Smooth muscle cell (in vitro differentiated cells): ENCODE measurements around the gene SESTD1. TPM values are rescaled to one million over a fixed set of nuclear protein-coding genes. Genes with fewer than 3 reads are reported as not detected.

ENCODE experiments used
- DNase-seq: peaks from one replicate; lab custom pipeline; 2025; ENCODE audit not compliant: unreplicated experiment; lab: John Stamatoyannopoulos, UW
- H2AFZ ChIP-seq: fragments of 200-600 bp; sonication (generic); 2 replicates; pipeline ENCODE4 v1.6.0; 2016; ENCODE audit warnings: antibody characterized with exemption, low read depth, mild to moderate bottlenecking
- H3F3A ChIP-seq: fragments of 200-600 bp; sonication (generic); 2 replicates; pipeline ENCODE4 v1.6.0; 2017; ENCODE audit warnings: antibody characterized with exemption, low read depth
- H3K27ac ChIP-seq: fragments of 200-600 bp; sonication (generic); 2 replicates; pipeline ENCODE4 v1.5.1; 2016; ENCODE audit warnings: low read depth, mild to moderate bottlenecking
- H3K27me3 ChIP-seq: fragments of 200-600 bp; sonication (generic); 2 replicates; pipeline ENCODE4 v1.6.1; 2016; ENCODE audit warnings: low read depth, mild to moderate bottlenecking
- H3K36me3 ChIP-seq: fragments of 200-600 bp; sonication (generic); 2 replicates; pipeline ENCODE4 v1.5.1; 2016; ENCODE audit warnings: low read depth
- H3K4me1 ChIP-seq: fragments of 200-600 bp; sonication (generic); 2 replicates; pipeline ENCODE4 v1.5.1; 2016; ENCODE audit warnings: low read depth
- H3K4me2 ChIP-seq: fragments of 200-600 bp; sonication (generic); 2 replicates; pipeline ENCODE4 v1.6.0; 2016; ENCODE audit warnings: mild to moderate bottlenecking
- H3K4me3 ChIP-seq: fragments of 200-600 bp; sonication (generic); 2 replicates; pipeline ENCODE4 v1.5.1; 2016; ENCODE audit warnings: mild to moderate bottlenecking
- H3K79me2 ChIP-seq: fragments of 200-600 bp; sonication (generic); 2 replicates; pipeline ENCODE4 v1.6.0; 2016; ENCODE audit warnings: low read depth, mild to moderate bottlenecking
- H3K9ac ChIP-seq: fragments of 200-600 bp; sonication (generic); 2 replicates; pipeline ENCODE4 v1.6.0; 2016; ENCODE audit warnings: low read depth
- H3K9me3 ChIP-seq: fragments of 200-600 bp; sonication (generic); replicated peaks from 2 replicates; pipeline ENCODE4 v1.5.1; 2016; ENCODE audit warnings: low read depth
- H4K20me1 ChIP-seq: fragments of 200-600 bp; sonication (generic); 2 replicates; pipeline ENCODE4 v1.6.0; 2016; ENCODE audit warnings: low read depth
- WGBS: methylation state at CpG from one replicate; pipeline ENCODE4 v1.1.7; 2016; ENCODE audit warnings: low lambda C conversion rate; 5-methylcytosine and 5-hydroxymethylcytosine counted together
- polyA plus RNA-seq: library from polyadenylated mRNA; unstranded; fragments of >200 nt; fragmentation: Nextera tagmentation; extraction: Ambion mirVana; gene quantifications from 2 replicates; pipeline ENCODE4 v1.2.1, GENCODE V29; 2016
- total RNA-seq: library from RNA; depleted of rRNA; stranded (reverse); fragments of >200 nt; gene quantifications from 2 replicates; pipeline ENCODE4 v1.2.3, GENCODE V29; 2014
- TF ChIP-seq, protein P1 (sequence below): fragments of 200-600 bp; sonication (generic); IDR thresholded peaks from 2 replicates; pipeline ENCODE4 v1.5.1; 2017; ENCODE audit warnings: borderline replicate concordance, mild to moderate bottlenecking, antibody characterized with exemption; ENCODE audit not compliant: insufficient read depth, poor library complexity, severe bottlenecking

Gene SESTD1
- total and polyA plus RNA-seq, 2 experiments from 2014 or later: 29.1 to 82.3 TPM

DNA sequence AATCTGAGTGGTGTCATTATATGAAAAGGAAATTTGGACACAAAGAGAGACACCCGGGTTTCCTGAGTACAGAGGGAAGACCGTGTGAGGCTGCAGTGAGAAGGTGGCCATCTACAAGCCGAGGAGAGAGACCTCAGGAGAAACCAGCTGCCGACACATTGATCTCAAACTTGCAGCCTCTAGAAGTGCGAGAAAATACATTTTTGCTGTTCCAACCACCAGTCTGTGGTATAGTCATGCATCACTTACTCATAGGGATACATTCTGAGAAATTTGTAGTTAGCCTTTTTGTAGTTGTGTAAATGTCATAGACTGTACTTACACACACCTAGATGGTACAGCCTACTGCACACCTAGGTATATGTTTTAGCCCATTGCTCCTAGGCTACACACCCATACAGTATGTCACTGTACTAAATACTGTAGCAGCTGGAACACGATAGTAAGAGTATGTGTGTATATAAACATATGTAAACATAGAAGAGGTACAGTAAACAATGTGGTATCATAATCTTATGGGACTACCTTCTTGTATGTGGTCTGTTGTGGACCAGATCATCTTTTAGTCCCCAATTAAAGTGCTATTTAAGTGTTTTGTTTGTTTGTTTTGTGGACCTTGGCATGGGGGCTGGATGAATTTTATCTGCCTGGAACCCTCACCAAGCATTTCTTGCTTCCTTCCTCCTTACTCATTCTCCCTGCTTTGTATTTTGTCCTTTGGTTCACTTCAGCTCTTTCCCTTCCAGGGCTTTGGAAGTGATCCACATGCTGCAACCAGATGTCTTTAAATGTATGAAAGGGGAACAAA, 38.3 kb upstream of the SESTD1 start:
- 81% methylated on average over 6 of the region's 6 CpGs for WGBS
- H3K4me1 ChIP-seq: no peaks in the 10 kb centered on the region
- no peaks in the 10 kb centered on the region for H3K79me2 ChIP-seq

DNA sequence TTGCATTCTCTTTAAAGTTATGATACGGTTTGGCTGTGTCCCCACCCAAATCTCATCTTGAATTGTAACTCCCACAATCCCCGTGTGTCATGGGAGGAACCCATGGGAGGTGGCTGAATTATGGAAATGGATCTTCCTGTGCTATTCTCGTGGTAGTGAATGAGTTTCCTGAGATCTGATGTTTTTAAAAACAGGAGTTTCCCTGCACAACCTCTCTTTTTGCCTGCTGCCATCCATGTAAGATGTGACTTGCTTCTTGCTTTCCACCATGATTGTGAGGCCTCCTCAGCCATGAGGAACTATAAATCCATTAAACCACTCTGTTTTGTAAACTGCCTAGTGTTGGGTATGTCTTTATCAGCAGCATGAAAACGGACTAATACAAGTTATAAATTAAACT, 37.5 kb upstream of the SESTD1 start:
- no peak for DNase-seq
- Histone ChIP-seq H3K27ac (no peak overlapping the region), H3K4me3 (no peak overlapping the region), H3F3A (no peaks in the 10 kb centered on the region), H3K9me3 (no peaks in the 10 kb centered on the region), H3K4me2 (no peak overlapping the region), H3K79me2 (no peaks in the 10 kb centered on the region), H3K9ac (no peak overlapping the region), H4K20me1 (no peaks in the 10 kb centered on the region), H3K36me3 (no peaks in the 10 kb centered on the region), H3K27me3 (no peaks in the 10 kb centered on the region), H2AFZ (no peak overlapping the region), H3K4me1 (no peaks in the 10 kb centered on the region)
- WGBS: 87% methylated on average over 4 of the region's 4 CpGs
- TF ChIP-seq, protein P1, sequence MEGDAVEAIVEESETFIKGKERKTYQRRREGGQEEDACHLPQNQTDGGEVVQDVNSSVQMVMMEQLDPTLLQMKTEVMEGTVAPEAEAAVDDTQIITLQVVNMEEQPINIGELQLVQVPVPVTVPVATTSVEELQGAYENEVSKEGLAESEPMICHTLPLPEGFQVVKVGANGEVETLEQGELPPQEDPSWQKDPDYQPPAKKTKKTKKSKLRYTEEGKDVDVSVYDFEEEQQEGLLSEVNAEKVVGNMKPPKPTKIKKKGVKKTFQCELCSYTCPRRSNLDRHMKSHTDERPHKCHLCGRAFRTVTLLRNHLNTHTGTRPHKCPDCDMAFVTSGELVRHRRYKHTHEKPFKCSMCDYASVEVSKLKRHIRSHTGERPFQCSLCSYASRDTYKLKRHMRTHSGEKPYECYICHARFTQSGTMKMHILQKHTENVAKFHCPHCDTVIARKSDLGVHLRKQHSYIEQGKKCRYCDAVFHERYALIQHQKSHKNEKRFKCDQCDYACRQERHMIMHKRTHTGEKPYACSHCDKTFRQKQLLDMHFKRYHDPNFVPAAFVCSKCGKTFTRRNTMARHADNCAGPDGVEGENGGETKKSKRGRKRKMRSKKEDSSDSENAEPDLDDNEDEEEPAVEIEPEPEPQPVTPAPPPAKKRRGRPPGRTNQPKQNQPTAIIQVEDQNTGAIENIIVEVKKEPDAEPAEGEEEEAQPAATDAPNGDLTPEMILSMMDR: no peak

More for the DNA sequence above, 38.3 kb upstream of the SESTD1 start:
- no peaks in the 10 kb centered on the region for H3F3A ChIP-seq
- TF ChIP-seq, protein P1: no peak
- H3K27ac ChIP-seq: no peak overlapping the region
- no peak overlapping the region for H2AFZ ChIP-seq
- H3K9me3 ChIP-seq: no peaks in the 10 kb centered on the region
- H3K36me3 ChIP-seq: no peaks in the 10 kb centered on the region
- DNase-seq: no peak
- no peak overlapping the region for H3K9ac ChIP-seq
- H3K4me3 ChIP-seq: no peak overlapping the region
- H3K27me3 ChIP-seq: no peaks in the 10 kb centered on the region
- H3K4me2 ChIP-seq: no peak overlapping the region
- no peaks in the 10 kb centered on the region for H4K20me1 ChIP-seq

DNA sequence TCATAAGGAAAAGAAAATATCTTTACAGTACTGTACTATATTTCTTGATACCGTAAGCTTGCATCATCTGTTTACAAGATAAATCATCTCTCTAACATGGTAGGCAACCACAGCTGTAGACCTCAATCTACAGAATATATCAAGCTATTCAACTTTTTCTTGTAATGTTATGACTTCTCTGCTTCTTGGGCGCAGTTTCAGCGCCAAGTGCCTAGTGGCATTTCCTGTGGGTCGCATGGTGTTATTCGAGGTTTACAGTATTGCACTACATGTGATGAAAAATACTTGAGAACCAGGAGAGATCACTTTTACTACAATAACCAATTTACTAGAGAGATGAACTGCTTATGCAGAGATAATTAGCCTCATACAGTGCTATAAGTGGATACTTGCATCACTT, 34.0 kb upstream of the SESTD1 start:
- Histone ChIP-seq H3K9ac (no peak overlapping the region), H3K4me3 (no peak overlapping the region), H4K20me1 (no peaks in the 10 kb centered on the region), H3K79me2 (no peaks in the 10 kb centered on the region), H3K36me3 (no peaks in the 10 kb centered on the region), H3K27ac (no peak overlapping the region), H3K4me2 (no peak overlapping the region), H3K9me3 (no peaks in the 10 kb centered on the region), H3K4me1 (no peaks in the 10 kb centered on the region), H3K27me3 (no peaks in the 10 kb centered on the region), H3F3A (no peaks in the 10 kb centered on the region), H2AFZ (no peak overlapping the region)
- TF ChIP-seq, protein P1: no peak
- WGBS: 96% methylated on average over 5 of the region's 5 CpGs
- DNase-seq: no peak

DNA sequence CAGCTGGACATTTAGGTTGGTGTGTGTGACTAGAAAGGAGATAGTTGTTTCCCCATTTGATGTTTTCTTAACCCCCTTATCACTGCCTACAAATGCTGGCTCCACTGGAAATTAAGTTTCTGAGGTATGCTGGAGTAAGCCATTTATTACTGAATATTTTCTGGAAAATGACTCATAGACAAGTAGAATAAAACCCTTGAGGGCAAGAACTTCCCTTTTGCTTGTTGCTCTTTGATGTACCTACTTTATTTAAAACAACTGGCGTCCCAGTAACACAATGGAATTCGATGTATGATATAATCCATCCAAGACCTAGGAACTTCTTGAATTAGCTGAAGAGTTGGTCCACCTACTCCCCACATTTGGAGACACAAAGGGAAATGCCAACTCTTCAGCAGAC, 33.3 kb upstream of the SESTD1 start:
- TF ChIP-seq, protein P1: no peak
- Histone ChIP-seq H3K27me3 (no peaks in the 10 kb centered on the region), H3K27ac (no peak overlapping the region), H3K4me1 (no peaks in the 10 kb centered on the region), H3K79me2 (no peaks in the 10 kb centered on the region), H2AFZ (no peak overlapping the region), H3K4me3 (no peak overlapping the region), H3K4me2 (no peak overlapping the region), H3K9ac (no peak overlapping the region), H3K9me3 (no peaks in the 10 kb centered on the region), H4K20me1 (no peaks in the 10 kb centered on the region), H3F3A (no peaks in the 10 kb centered on the region), H3K36me3 (no peaks in the 10 kb centered on the region)
- no peak for DNase-seq
- WGBS: 83% methylated on average over 2 of the region's 2 CpGs
